Measurements from ENCODE around the gene SPPL3. TPM values are rescaled to one million over a fixed set of nuclear protein-coding genes. Genes with fewer than 3 reads are reported as not detected.

Gene SPPL3
- total and polyA plus RNA-seq, 7 experiments from 2014 or later: 22.8 to 51.8 (median 47.5) TPM

- Histone ChIP-seq H3K4me3 (ENCODE audit: low read length) (no peak overlapping the region), H3K27ac (ENCODE audit: low read depth, low read length) (no peak overlapping the region), H3K9me3 (ENCODE audit: control insufficient read depth in 2 of 3, low read length in 3 of 3) (no peaks in the 10 kb centered on the region), H3K27me3 (ENCODE audit: control insufficient read depth in 2 of 2, insufficient read depth in 2 of 2, low read length in 2 of 2) (no peaks in the 10 kb centered on the region), H3K36me3 (ENCODE audit: control insufficient read depth in 2 of 3, insufficient read depth in 3 of 3, low read length in 3 of 3) (no peaks in the 10 kb centered on the region), H3K4me1 (ENCODE audit: control insufficient read depth in 2 of 2, insufficient read depth in 2 of 2, low read length in 2 of 2) (peaks cover 0 to 21% of the 10 kb centered on the region in 2 donors)
- Mint-ChIP-seq H3K27me3 (no peaks in the 10 kb centered on the region), H3K36me3 (peaks cover 0 to 4% (median 0%) of the 10 kb centered on the region in 5 donors), H3K27ac (peak overlapping the region in 3 of 9 donors; percentile 15 to 69 (median 29)), H3K9me3 (no peaks in the 10 kb centered on the region), H3K4me1 (peaks cover 28 to 82% (median 58%) of the 10 kb centered on the region in 7 donors), H3K4me3 (no peak overlapping the region)
- no peak for DNase-seq
- POLR2A ChIA-PET: interaction anchor here (0.6 kb wide), 1 partner anchor 1131 kb away, joined by 3 read pairs; no protein-coding TSS in a partner anchor
- intact Hi-C loops (cut with micrococcal nuclease): loop anchor here in 1 of 2 donors (5.0 kb wide), 1 partner anchor 37 kb away; no protein-coding TSS in a partner anchor
- CTCF ChIA-PET: no interaction called here
- no peak for ATAC-seq
These were observed 73.9 kb downstream of the SPPL3 start for GRCh38 chr12:120830052-120830940.

- peak overlapping the region in 3 of 9 donors; percentile 12 to 79 (median 17) for H3K27ac Mint-ChIP-seq
- DNase-seq (no peak), ATAC-seq (no peak)
- H3K27me3 ChIP-seq (ENCODE audit: control insufficient read depth in 2 of 2, insufficient read depth in 2 of 2, low read length in 2 of 2): no peaks in the 10 kb centered on the region
- H3K4me1 ChIP-seq (ENCODE audit: control insufficient read depth in 2 of 2, insufficient read depth in 2 of 2, low read length in 2 of 2): peaks cover 0 to 19% of the 10 kb centered on the region in 2 donors
- POLR2A ChIA-PET: no interaction called here
- peaks cover 0 to 4% (median 0%) of the 10 kb centered on the region in 5 donors for H3K36me3 Mint-ChIP-seq
- no peaks in the 10 kb centered on the region for H3K9me3 ChIP-seq (ENCODE audit: control insufficient read depth in 2 of 3, low read length in 3 of 3)
- no peak overlapping the region for H3K4me3 Mint-ChIP-seq
- CTCF ChIA-PET: no interaction called here
- no peak overlapping the region for H3K4me3 ChIP-seq (ENCODE audit: low read length)
- H3K27me3 Mint-ChIP-seq: no peaks in the 10 kb centered on the region
- H3K27ac ChIP-seq (ENCODE audit: low read depth, low read length): no peak overlapping the region
- no peaks in the 10 kb centered on the region for H3K36me3 ChIP-seq (ENCODE audit: control insufficient read depth in 2 of 3, insufficient read depth in 3 of 3, low read length in 3 of 3)
- intact Hi-C loops (cut with micrococcal nuclease): no loop called here
- H3K9me3 Mint-ChIP-seq: no peaks in the 10 kb centered on the region
- peaks cover 30 to 80% (median 62%) of the 10 kb centered on the region in 7 donors for H3K4me1 Mint-ChIP-seq
These were observed 77.8 kb downstream of the SPPL3 start for GRCh38 chr12:120826335-120826734.

- Histone ChIP-seq H3K36me3 (ENCODE audit: control insufficient read depth in 2 of 3, insufficient read depth in 3 of 3, low read length in 3 of 3) (no peaks in the 10 kb centered on the region), H3K4me1 (ENCODE audit: control insufficient read depth in 2 of 2, insufficient read depth in 2 of 2, low read length in 2 of 2) (peaks cover 0 to 20% of the 10 kb centered on the region in 2 donors), H3K9me3 (ENCODE audit: control insufficient read depth in 2 of 3, low read length in 3 of 3) (no peaks in the 10 kb centered on the region), H3K4me3 (ENCODE audit: low read length) (no peak overlapping the region), H3K27ac (ENCODE audit: low read depth, low read length) (no peak overlapping the region), H3K27me3 (ENCODE audit: control insufficient read depth in 2 of 2, insufficient read depth in 2 of 2, low read length in 2 of 2) (no peaks in the 10 kb centered on the region)
- no peaks in the 10 kb centered on the region for H3K27me3 Mint-ChIP-seq
- peaks cover 26 to 77% (median 60%) of the 10 kb centered on the region in 7 donors for H3K4me1 Mint-ChIP-seq
- intact Hi-C loops (cut with micrococcal nuclease): no loop called here
- ATAC-seq: no peak
- peak overlapping the region in 2 of 9 donors; percentile 14 to 18 for H3K27ac Mint-ChIP-seq
- no peak overlapping the region for H3K4me3 Mint-ChIP-seq
- ChIA-PET POLR2A (no interaction called here), CTCF (no interaction called here)
- DNase-seq: no peak
- peaks cover 0 to 4% (median 0%) of the 10 kb centered on the region in 5 donors for H3K36me3 Mint-ChIP-seq
- H3K9me3 Mint-ChIP-seq: no peaks in the 10 kb centered on the region
These were observed 78.8 kb downstream of the SPPL3 start for GRCh38 chr12:120825337-120825736.

GRCh38 chr12:120822832-120823503, 81.2 kb downstream of the SPPL3 start:
- Mint-ChIP-seq H3K27me3 (no peaks in the 10 kb centered on the region), H3K9me3 (no peaks in the 10 kb centered on the region), H3K4me1 (peaks cover 23 to 72% (median 68%) of the 10 kb centered on the region in 7 donors), H3K4me3 (peak overlapping the region in 3 of 10 donors; percentile 8 to 40 (median 24)), H3K27ac (peak overlapping the region in 7 of 9 donors; percentile 1 to 66 (median 21)), H3K36me3 (peaks cover 0 to 3% (median 0%) of the 10 kb centered on the region in 5 donors)
- CTCF ChIA-PET: no interaction called here
- H3K4me3 ChIP-seq (ENCODE audit: low read length): no peak overlapping the region
- POLR2A ChIA-PET: no interaction called here
- no peaks in the 10 kb centered on the region for H3K27me3 ChIP-seq (ENCODE audit: control insufficient read depth in 2 of 2, insufficient read depth in 2 of 2, low read length in 2 of 2)
- DNase-seq (no peak), ATAC-seq (no peak)
- H3K9me3 ChIP-seq (ENCODE audit: control insufficient read depth in 2 of 3, low read length in 3 of 3): no peaks in the 10 kb centered on the region
- intact Hi-C loops (cut with micrococcal nuclease): loop anchor here in 1 of 2 donors (5.0 kb wide), 1 partner anchor 36 kb away; no protein-coding TSS in a partner anchor
- H3K27ac ChIP-seq (ENCODE audit: low read depth, low read length): no peak overlapping the region
- H3K4me1 ChIP-seq (ENCODE audit: control insufficient read depth in 2 of 2, insufficient read depth in 2 of 2, low read length in 2 of 2): peaks cover 0 to 14% of the 10 kb centered on the region in 2 donors
- H3K36me3 ChIP-seq (ENCODE audit: control insufficient read depth in 2 of 3, insufficient read depth in 3 of 3, low read length in 3 of 3): no peaks in the 10 kb centered on the region

- Histone ChIP-seq H3K36me3 (ENCODE audit: control insufficient read depth in 2 of 3, insufficient read depth in 3 of 3, low read length in 3 of 3) (no peaks in the 10 kb centered on the region), H3K4me3 (ENCODE audit: low read length) (no peak overlapping the region), H3K9me3 (ENCODE audit: control insufficient read depth in 2 of 3, low read length in 3 of 3) (no peaks in the 10 kb centered on the region), H3K4me1 (ENCODE audit: control insufficient read depth in 2 of 2, insufficient read depth in 2 of 2, low read length in 2 of 2) (peaks cover 0 to 14% of the 10 kb centered on the region in 2 donors), H3K27me3 (ENCODE audit: control insufficient read depth in 2 of 2, insufficient read depth in 2 of 2, low read length in 2 of 2) (no peaks in the 10 kb centered on the region), H3K27ac (ENCODE audit: low read depth, low read length) (no peak overlapping the region)
- intact Hi-C loops (cut with micrococcal nuclease): loop anchor here in 1 of 2 donors (5.0 kb wide), 1 partner anchor 35 kb away; no protein-coding TSS in a partner anchor
- no peak for DNase-seq
- Mint-ChIP-seq H3K36me3 (peaks cover 0 to 3% (median 0%) of the 10 kb centered on the region in 5 donors), H3K4me3 (peak overlapping the region in 4 of 10 donors; percentile 24 to 58 (median 42)), H3K9me3 (no peaks in the 10 kb centered on the region), H3K27ac (peak overlapping the region in 5 of 9 donors; percentile 2 to 56 (median 32)), H3K4me1 (peaks cover 23 to 71% (median 68%) of the 10 kb centered on the region in 7 donors), H3K27me3 (no peaks in the 10 kb centered on the region)
- CTCF ChIA-PET: no interaction called here
- POLR2A ChIA-PET: no interaction called here
- ATAC-seq: no peak
These were observed 82.3 kb downstream of the SPPL3 start for GRCh38 chr12:120821878-120822277.

GRCh38 chr12:120820884-120821510, 83.2 kb downstream of the SPPL3 start:
- ChIA-PET POLR2A (no interaction called here), CTCF (no interaction called here)
- H3K4me3 ChIP-seq (ENCODE audit: low read length): no peak overlapping the region
- Mint-ChIP-seq H3K4me1 (peaks cover 22 to 67% (median 64%) of the 10 kb centered on the region in 7 donors), H3K9me3 (no peaks in the 10 kb centered on the region), H3K4me3 (peak overlapping the region; percentile 13 to 70 (median 54)), H3K27me3 (no peaks in the 10 kb centered on the region), H3K36me3 (peaks cover 0 to 3% (median 0%) of the 10 kb centered on the region in 5 donors), H3K27ac (peak overlapping the region in 5 of 9 donors; percentile 32 to 70 (median 48))
- peak in 5 of 9 donors; percentile 15 to 40 (median 30) for DNase-seq
- no peak for ATAC-seq
- no peaks in the 10 kb centered on the region for H3K27me3 ChIP-seq (ENCODE audit: control insufficient read depth in 2 of 2, insufficient read depth in 2 of 2, low read length in 2 of 2)
- intact Hi-C loops (cut with micrococcal nuclease): loop anchor here in 1 of 2 donors (5.0 kb wide), 1 partner anchor 34 kb away; no protein-coding TSS in a partner anchor
- no peaks in the 10 kb centered on the region for H3K36me3 ChIP-seq (ENCODE audit: control insufficient read depth in 2 of 3, insufficient read depth in 3 of 3, low read length in 3 of 3)
- no peak overlapping the region for H3K27ac ChIP-seq (ENCODE audit: low read depth, low read length)
- peaks cover 0 to 14% of the 10 kb centered on the region in 2 donors for H3K4me1 ChIP-seq (ENCODE audit: control insufficient read depth in 2 of 2, insufficient read depth in 2 of 2, low read length in 2 of 2)
- H3K9me3 ChIP-seq (ENCODE audit: control insufficient read depth in 2 of 3, low read length in 3 of 3): no peaks in the 10 kb centered on the region
